Tibial artery (tissue), 4 donors: ENCODE data around the gene PKNOX2.

Experiments used
- DNase-seq, 2 donors: peaks; one replicate each; pipeline ENCODE4 v3.0.0-alpha.2; 2019
- H3K27ac ChIP-seq, 2 donors: fragments of 200-600 bp; sonication (generic) in 1 of 2; 1 replicate in 1 of 2; 2 replicates in 1 of 2; pipeline ENCODE4 v1.5.1; 2018 to 2019; ENCODE audit warnings: mild to moderate bottlenecking in 1 of 2
- H3K27me3 ChIP-seq, 2 donors: fragments of 200-600 bp; sonication (generic) in 1 of 2; one replicate each; pipeline versions ENCODE4 v1.5.1 to v1.6.0; 2016 to 2019
- H3K36me3 ChIP-seq, 3 donors: fragments of 200-600 bp; sonication (generic) in 2 of 3; one replicate each; pipeline ENCODE4 v1.5.1; 2016 to 2019; ENCODE audit warnings: mild to moderate bottlenecking in 2 of 3
- H3K4me1 ChIP-seq, 4 donors: fragments of 200-600 bp; sonication (generic) in 2 of 4; 1 replicate in 3 of 4; 2 replicates in 1 of 4; pipeline ENCODE4 v1.5.1; 2016 to 2019
- H3K4me3 ChIP-seq, 2 donors: fragments of 200-600 bp; sonication (generic) in 1 of 2; 1 replicate in 1 of 2; 2 replicates in 1 of 2; pipeline ENCODE4 v1.5.1; 2018 to 2019; ENCODE audit warnings: mild to moderate bottlenecking in 2 of 2
- H3K9me3 ChIP-seq, 3 donors: fragments of 200-600 bp; sonication (generic) in 1 of 3; one replicate each; pipeline ENCODE4 v1.5.1; 2016 to 2019
- intact Hi-C: fragments of 100-400 bp; cut with DNase I; formaldehyde crosslinking; loops from one replicate; pipeline ENCODE4 v1.15.0; 2023; ENCODE audit warnings: low total_unique reads
- TF ChIP-seq, protein P1 (sequence below), 2 experiments: fragments of 200-600 bp in 1 of 2; fragments of 450-650 bp in 1 of 2; IDR thresholded peaks; one replicate each; pipeline ENCODE4 v1.5.1; 2017 to 2019; ENCODE audit warnings: antibody characterized with exemption in 2 of 2, mild to moderate bottlenecking in 1 of 2, moderate library complexity in 1 of 2

The PKNOX2 gene

DNA sequence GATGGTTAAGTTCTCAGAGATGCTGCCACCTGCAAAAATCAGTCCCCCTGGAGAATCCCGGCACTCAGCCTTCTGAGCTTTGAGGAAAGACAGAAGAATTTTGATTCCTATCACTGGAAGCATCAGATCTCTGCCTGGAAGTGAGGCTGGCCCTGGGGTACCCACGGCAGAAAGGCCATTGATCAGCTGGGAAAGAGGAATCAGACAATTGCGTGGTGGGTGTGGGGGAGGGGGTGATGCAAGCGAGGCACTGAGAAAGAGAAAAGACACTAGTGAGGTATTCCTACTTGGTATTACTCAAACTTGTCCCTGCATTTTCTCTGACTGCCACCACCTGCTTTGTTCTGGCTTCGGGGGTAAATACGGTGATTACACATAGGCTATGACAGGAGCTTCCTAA lies 235.4 kb downstream of the PKNOX2 start:
- intact Hi-C loops, result loop anchor here (10.0 kb wide), 1 partner anchor 235 kb away; the partner anchor contains the start of gene PKNOX2
- DNase-seq, result no peak
- peaks cover 0 to 12% (median 7%) of the 10 kb centered on the region in 3 donors for H3K36me3 ChIP-seq
- TF ChIP-seq, protein P1, sequence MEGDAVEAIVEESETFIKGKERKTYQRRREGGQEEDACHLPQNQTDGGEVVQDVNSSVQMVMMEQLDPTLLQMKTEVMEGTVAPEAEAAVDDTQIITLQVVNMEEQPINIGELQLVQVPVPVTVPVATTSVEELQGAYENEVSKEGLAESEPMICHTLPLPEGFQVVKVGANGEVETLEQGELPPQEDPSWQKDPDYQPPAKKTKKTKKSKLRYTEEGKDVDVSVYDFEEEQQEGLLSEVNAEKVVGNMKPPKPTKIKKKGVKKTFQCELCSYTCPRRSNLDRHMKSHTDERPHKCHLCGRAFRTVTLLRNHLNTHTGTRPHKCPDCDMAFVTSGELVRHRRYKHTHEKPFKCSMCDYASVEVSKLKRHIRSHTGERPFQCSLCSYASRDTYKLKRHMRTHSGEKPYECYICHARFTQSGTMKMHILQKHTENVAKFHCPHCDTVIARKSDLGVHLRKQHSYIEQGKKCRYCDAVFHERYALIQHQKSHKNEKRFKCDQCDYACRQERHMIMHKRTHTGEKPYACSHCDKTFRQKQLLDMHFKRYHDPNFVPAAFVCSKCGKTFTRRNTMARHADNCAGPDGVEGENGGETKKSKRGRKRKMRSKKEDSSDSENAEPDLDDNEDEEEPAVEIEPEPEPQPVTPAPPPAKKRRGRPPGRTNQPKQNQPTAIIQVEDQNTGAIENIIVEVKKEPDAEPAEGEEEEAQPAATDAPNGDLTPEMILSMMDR (IDR thresholded peaks at IDR 0.05), result no peak
- no peaks in the 10 kb centered on the region for H3K9me3 ChIP-seq
- no peak overlapping the region for H3K27ac ChIP-seq
- H3K27me3 ChIP-seq, result no peaks in the 10 kb centered on the region
- H3K4me1 ChIP-seq, result peaks cover 0 to 9% (median 8%) of the 10 kb centered on the region in 4 donors
- no peak overlapping the region for H3K4me3 ChIP-seq

DNA sequence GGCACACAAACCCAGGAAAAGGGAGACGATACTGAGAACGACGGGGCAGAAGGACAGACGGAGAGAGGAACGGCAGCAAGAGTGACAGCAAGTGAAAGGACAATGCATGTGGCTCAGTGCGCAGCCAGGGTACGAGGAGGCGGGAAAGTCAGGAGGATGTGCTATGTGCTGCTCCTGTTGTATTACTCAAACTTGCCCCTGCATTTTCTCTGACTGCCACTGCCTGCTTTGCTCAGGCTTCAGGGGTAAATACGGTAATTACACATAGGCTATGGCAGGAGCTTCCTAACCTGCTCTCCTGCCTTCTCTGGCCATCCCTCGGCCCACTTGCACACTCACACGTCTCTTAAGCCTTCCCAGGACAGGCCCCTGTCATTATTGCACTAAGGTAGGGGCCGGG lies 236.7 kb downstream of the PKNOX2 start:
- intact Hi-C loops, result loop anchor here (10.0 kb wide), 1 partner anchor 236 kb away; the partner anchor contains the start of gene PKNOX2
- TF ChIP-seq, protein P1 (IDR thresholded peaks at IDR 0.05), result no peak
- H3K27ac ChIP-seq, result no peak overlapping the region

DNA sequence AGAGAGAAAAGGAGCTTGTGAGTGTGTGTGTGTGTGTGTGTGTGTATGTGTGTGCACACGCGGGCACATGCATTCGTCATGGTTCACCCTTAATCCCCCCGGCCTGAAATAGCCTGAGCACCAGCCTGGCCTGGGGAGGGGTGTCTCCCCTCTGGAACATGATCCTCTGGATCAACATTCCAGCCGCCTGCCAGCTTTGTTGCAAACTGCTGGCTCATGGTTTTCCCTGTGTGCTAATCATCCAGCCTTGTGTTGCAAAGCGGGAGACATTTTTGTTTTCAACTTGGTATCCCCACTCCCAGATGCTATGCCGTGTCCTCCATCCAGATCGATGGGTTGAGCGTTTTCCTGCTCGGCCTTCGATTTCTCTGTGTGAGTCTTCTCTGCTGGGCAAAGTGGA lies 237.2 kb downstream of the PKNOX2 start:
- H3K4me1 ChIP-seq, result peaks cover 0 to 13% (median 9%) of the 10 kb centered on the region in 4 donors
- H3K9me3 ChIP-seq, result no peaks in the 10 kb centered on the region
- TF ChIP-seq, protein P1 (IDR thresholded peaks at IDR 0.05), result no peak
- DNase-seq, result peak in 1 of 2 donors; percentile 38
- H3K4me3 ChIP-seq, result no peak overlapping the region
- intact Hi-C loops, result loop anchor here (10.0 kb wide), 1 partner anchor 237 kb away; the partner anchor contains the start of gene PKNOX2
- H3K36me3 ChIP-seq, result peaks cover 0 to 12% (median 7%) of the 10 kb centered on the region in 3 donors
- H3K27me3 ChIP-seq, result no peaks in the 10 kb centered on the region
- H3K27ac ChIP-seq, result no peak overlapping the region

More for the DNA sequence above, 236.7 kb downstream of the PKNOX2 start:
- no peak overlapping the region for H3K4me3 ChIP-seq
- no peaks in the 10 kb centered on the region for H3K9me3 ChIP-seq
- DNase-seq, result no peak
- peaks cover 0 to 13% (median 9%) of the 10 kb centered on the region in 4 donors for H3K4me1 ChIP-seq
- H3K36me3 ChIP-seq, result peaks cover 0 to 12% (median 7%) of the 10 kb centered on the region in 3 donors
- H3K27me3 ChIP-seq, result no peaks in the 10 kb centered on the region

DNA sequence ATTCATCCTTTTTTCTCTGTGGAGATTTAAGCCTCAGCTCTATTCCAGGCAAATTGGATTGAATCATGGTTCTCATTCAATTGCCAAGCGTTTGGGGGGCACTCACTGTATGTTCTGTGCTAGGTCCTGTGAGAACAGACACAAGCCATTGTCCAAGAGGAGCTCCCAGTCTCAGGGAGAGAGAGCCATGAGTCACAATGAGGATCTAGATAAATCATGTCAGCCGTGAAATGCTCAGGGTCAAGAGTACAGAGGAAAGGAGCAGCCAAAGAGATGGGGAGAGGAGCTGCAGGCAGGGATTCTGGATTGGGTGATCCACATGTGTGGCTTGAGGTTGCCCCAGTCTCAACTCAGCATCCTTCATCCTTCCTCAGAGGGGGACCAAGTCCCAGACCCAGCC lies 237.9 kb downstream of the PKNOX2 start:
- no peak for DNase-seq
- Histone ChIP-seq H3K4me3 (no peak overlapping the region), H3K9me3 (no peaks in the 10 kb centered on the region), H3K4me1 (peaks cover 0 to 13% (median 9%) of the 10 kb centered on the region in 4 donors), H3K27ac (no peak overlapping the region), H3K36me3 (peaks cover 0 to 12% (median 7%) of the 10 kb centered on the region in 3 donors), H3K27me3 (no peaks in the 10 kb centered on the region)
- TF ChIP-seq, protein P1 (IDR thresholded peaks at IDR 0.05), result no peak
- intact Hi-C loops, result loop anchor here (10.0 kb wide), 1 partner anchor 238 kb away; the partner anchor contains the start of gene PKNOX2

DNA sequence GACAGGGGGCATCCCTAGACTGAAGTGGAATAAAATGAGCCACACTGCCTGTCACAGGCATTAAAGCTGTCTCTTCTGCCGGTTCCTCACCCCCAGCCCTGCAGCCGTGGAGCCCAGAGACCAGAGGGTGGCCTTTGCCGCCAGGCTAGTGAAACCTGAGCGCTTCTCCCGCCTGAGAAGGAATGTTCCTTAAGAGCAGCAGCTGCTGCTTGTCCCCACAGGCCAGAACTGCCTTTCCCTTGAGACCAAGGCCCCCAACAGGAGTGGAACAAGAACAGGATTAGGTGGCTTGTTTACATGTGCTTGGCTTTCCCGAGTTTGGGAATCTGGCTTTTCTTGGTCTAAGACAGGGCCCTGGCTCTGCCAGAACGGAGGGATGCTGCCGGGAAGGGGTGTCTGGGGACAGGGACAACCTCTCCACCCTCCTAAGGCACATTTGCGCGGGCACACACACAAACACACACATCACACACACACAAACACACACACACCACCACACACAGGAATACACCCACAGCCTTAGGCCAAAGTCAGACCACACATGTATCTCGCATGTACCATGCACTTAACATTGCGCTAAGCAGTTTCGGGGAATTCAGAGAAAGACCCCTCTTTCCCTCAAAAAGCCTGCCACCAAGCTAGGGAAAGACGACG lies 239.7 kb downstream of the PKNOX2 start:
- Histone ChIP-seq H3K27ac (peak overlapping the region; percentile 15 to 28), H3K9me3 (no peaks in the 10 kb centered on the region), H3K36me3 (no peaks in the 10 kb centered on the region), H3K27me3 (peaks cover 0 to 2% of the 10 kb centered on the region in 2 donors), H3K4me3 (no peak overlapping the region), H3K4me1 (peaks cover 0 to 13% (median 9%) of the 10 kb centered on the region in 4 donors)
- TF ChIP-seq, protein P1 (IDR thresholded peaks at IDR 0.05), result no peak
- DNase-seq, result no peak
- intact Hi-C loops, result loop anchor here (10.0 kb wide), 1 partner anchor 239 kb away; the partner anchor contains the start of gene PKNOX2
